HUDEP-2 (cell line): ENCODE measurements around the gene GVQW3.

Experiments used
- DNase-seq, 76 experiments: peaks; one replicate each; lab custom pipeline; 2025; ENCODE audit not compliant: unreplicated experiment in 76 of 76; lab: John Stamatoyannopoulos, UW

The GVQW3 gene

GRCh38 chr11:76380977-76381719, at the start of gene GVQW3, which contains the start of gene THAP12:
GVQW3 (plus strand) TSS chr11:76381323; CDS start chr11:76381829, 506 bp downstream.
THAP12 (minus strand) TSS chr11:76381132; CDS start chr11:76380836, 296 bp downstream.
- DNase-seq: peak; percentile 50 to 97 (median 94)

GRCh38 chr11:76334826-76335389, 46.2 kb upstream of the GVQW3 start:
- no peak for DNase-seq

DNA sequence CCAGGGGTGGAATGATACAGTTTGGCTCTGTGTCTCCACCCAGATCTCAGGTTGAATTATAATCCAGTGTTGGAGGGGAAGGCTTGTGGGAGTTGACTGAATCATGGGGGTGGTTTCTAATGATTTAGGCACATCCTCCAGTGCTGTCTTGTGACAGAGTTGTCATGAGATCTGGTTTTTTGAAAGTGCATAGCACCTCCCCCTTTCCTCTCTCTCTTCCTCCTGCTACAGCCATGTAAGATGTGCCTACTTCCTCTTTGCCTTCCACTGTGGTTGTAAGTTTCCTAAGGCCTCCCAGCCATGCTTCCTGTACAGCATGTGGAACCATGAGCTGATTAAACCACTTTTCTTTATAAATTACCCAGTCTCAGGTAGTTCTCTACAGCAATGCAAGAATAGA, 45.3 kb upstream of the GVQW3 start:
- DNase-seq: no peak

DNA sequence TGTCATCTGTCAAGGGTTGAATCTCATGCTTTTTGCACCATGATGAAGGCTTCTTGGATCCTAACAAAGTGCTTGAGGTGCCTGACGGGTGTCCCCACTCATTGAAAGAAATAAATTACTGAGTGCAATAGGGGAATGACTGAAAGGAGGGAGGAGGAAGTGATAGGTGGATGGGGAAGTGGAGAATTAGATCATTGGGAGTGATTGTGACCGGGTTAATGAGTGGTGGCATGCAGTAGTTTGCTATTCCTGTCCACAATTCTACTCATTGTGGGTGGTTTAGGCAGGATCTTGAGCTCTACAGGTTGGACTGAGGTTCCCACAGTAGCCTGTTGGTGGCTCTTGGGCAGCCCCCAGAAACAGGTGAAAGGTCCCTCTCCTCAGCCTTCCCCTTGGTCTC, 44.5 kb upstream of the GVQW3 start:
- no peak for DNase-seq

DNA sequence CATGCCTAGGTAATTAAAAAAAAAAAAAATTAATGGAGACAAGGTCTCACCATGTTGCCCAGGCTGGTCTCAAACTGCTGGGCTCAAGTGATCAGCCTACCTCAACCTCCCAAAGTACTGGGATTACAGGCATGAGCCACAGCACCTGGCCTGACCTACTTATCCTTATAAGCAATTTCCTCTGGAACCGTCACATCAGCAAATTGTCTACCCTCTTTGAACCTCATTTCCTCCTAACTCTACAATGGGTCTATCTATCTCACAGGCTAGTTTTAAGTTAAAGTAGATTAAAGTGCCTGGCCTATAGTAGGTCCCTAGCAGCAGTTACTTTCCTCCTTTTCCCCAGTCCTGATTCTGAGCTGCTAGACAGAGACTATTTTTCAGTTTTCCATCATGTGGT, 43.7 kb upstream of the GVQW3 start:
- DNase-seq: no peak

GRCh38 chr11:76337923-76338322, 43.2 kb upstream of the GVQW3 start:
- no peak for DNase-seq

DNA sequence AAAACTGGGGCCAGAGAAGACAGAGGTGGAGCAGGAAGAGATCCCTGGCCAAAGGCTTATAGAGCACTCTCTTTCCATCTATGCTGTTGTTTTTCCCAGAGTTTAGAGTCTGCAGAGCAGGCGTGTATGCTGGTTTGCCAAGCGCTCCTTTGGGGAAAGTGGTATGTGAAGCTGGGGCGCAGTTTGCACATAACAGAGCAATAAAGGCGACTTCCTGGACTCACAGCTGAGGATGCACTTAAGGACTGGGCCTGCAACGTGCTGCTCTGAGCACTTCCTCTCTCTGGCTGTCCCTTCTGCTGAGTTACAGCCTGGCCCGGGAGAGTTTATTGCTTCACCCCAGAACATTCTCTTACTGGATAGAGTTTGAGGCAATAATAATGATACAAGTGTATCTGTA, 41.9 kb upstream of the GVQW3 start:
- DNase-seq: no peak

DNA sequence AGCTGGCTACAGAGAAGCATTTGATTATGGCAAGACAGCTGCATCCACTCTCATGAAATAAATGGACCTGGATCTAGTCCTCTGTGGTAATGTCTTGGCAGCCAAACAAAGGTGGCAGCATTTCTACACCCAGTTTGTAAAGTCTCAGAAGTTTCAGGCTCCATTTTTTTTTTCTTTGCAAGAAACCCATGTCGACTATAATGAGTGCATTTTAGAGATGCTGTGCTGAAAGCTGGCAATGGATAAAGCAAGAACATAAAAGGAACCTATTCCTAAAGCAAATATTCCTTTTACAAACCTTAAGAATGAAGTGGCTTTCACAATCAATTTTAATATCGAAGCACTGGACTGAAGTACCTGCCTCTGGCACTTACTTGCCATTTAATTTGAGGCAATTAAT, 33.7 kb upstream of the GVQW3 start:
- DNase-seq: no peak

DNA sequence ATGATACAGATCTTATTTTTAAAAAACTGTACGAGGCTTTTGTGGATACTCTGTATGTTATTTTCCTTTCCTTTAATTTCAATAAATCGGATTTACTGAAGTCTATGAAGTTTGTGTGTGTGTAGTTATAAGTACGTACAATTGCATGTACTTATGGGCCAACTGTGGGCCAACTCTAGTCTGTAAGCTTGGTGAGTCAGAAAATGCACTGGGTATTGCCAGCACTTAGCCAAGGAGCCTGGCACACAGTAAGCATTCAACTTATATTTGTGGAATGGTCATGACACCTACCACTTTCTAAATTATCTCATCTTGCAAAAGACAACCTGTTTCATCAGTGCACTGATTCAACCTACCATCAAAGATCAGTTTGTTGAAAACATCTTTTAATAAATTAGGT, 32.8 kb upstream of the GVQW3 start:
- no peak for DNase-seq

- DNase-seq: no peak
Observed at GRCh38 chr11:76355172-76355571, 26.0 kb upstream of the GVQW3 start.

- DNase-seq: no peak
Observed at GRCh38 chr11:76361374-76361773, 19.7 kb upstream of the GVQW3 start.

GRCh38 chr11:76361776-76362175, 19.3 kb upstream of the GVQW3 start:
- DNase-seq: no peak

DNA sequence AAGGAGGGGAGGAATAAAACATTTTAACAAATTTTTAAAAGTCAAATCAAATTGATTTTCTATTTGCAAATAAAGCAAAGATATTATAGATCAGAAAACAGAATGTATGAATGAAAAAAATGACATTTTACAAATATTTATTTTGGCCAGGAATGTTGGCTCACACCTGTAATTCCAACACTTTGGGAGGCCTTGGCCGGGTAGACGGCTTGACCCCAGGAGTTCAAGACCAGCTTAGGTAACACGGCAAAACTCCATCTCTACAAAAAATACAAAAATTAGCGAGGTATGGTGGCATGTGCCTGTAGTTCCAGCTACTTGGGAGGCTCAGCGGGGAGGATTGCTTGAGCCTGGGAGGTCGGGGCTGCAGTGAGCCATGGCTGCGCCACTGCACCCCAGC, 18.4 kb upstream of the GVQW3 start:
- no peak for DNase-seq

GRCh38 chr11:76365038-76365679, 16.0 kb upstream of the GVQW3 start:
- DNase-seq: peak in 58 of 76 experiments; percentile 3 to 66 (median 40)

DNA sequence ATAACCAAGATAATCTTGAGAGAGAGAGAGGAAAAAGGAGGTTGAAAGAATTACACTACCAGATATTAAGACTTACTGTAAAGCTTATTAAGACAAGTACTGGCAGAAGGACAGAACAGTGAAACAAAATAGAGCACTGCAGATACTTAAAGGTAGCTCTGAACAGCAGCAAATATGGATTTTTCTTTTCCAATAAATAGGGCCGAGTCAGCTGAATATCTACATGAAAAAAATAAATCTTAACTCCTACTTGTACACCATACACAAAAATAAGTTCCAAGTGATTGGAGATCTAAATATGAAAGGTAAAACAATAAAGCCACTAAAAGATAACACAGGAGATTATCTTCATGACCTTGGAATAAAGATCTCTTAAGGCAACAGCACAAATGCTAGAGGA, 12.6 kb upstream of the GVQW3 start:
- no peak for DNase-seq

- DNase-seq: no peak
Observed at GRCh38 chr11:76369406-76369805, 11.7 kb upstream of the GVQW3 start.

DNA sequence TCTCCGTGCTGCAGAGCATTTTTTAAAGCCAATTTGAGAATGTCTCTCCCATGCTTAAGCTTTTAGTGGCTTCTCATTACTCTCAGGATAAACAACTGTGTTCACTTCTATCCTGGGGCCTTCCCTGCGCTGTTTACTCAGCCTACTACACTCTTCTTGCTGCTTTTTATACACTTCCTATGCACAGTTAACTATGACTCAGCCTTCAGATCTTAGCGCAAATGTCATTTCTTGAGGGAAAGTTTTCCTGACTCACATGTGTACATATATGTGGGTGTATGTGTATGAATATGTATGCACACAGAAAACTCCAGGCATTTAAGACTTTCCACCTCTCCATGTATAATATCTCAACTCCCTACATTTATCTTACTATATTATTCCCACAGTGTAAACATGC, 10.0 kb upstream of the GVQW3 start:
- no peak for DNase-seq

GRCh38 chr11:76376746-76377558, 4.2 kb upstream of the GVQW3 start:
- DNase-seq: no peak

DNA sequence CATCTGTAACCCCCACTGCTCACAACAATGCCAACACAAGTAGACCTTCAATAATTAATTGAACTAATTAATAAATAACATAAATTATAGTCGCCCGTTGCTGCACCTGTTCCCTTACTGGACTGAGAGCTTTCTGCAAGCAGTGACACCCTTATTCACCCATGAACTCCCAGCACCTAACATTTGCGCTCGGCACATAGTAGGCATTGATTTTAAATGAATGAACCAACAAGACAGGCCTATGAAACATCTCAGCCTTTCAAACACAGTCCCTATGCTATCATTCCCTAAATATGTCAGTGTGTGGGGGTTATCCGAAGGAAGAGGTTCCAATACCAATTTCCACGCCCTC, 1.3 kb upstream of the GVQW3 start:
- DNase-seq: no peak

GRCh38 chr11:76380159-76380976, 755 bp upstream of the GVQW3 start:
- peak in 29 of 76 experiments; percentile 3 to 39 (median 19) for DNase-seq
